IPS-NIHi7 (cell line): ENCODE measurements around the gene SCRN1.

Experiments
- DNase-seq: peaks from one replicate; pipeline ENCODE4 v3.0.0; 2012; ENCODE audit warnings: mixed read lengths; ENCODE audit errors: extremely low spot score

Gene SCRN1

DNA sequence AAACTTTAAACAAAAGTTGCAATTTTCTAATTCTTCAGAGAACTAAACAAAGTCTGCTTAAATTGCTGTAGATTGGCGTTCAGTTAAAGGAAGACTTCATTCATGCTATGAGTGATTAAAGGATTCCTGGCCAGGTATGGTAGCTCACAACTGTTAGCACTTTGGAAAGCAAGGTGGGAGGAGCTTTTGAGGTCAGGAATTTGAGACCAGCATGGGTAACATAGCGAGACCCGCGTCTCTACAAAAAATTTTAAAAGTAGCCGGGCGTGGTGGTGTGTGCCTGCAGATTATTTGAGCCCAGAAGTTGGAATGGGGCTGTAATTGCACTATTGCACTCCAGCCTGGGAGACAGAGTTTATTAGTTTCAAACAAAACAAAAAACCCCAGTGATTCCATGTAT is 13.5 kb upstream of the SCRN1 start:
- DNase-seq = no peak

- no peak for DNase-seq
These were observed 12.4 kb upstream of the SCRN1 start for GRCh38 chr7:30001998-30002397.

GRCh38 chr7:29998489-29998888 is 8.9 kb upstream of the SCRN1 start:
- no peak for DNase-seq

- no peak for DNase-seq
These were observed 6.7 kb upstream of the SCRN1 start for GRCh38 chr7:29996321-29996720.

- DNase-seq = no peak
These were observed 6.1 kb upstream of the SCRN1 start for GRCh38 chr7:29995652-29996051.

- DNase-seq = no peak
These were observed 3.5 kb upstream of the SCRN1 start for GRCh38 chr7:29993140-29993539.

- no peak for DNase-seq
These were observed 2.3 kb upstream of the SCRN1 start for GRCh38 chr7:29991937-29992336.

- no peak for DNase-seq
These were observed 1.3 kb upstream of the SCRN1 start for GRCh38 chr7:29990931-29991330.

- DNase-seq = peak; percentile 59
These were observed 961 bp downstream of the SCRN1 start for GRCh38 chr7:29988424-29989256.

DNA sequence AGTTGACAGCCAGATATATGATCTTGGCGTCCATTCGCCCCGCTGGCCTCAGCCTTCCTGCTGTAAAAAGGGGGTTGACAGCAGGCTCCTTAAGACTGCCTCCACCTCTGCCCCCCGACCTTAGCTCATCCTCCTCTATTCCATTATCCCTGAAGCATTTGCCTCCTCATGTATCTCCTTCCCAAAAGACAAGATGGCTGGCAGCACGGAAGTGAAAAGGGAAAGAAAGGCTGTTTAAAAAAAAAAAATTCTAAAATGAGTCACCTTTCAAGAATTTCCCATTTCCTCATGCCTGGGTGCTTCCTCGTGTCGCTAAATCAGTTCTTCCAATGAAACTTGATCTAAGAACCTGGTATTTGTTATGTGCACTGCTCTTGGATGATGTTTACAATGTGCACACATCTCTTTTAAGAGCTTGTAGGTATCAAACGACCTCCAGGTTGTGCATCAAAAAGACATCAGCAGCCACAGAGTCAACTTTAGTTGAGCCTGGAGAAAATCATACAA is 1.7 kb downstream of the SCRN1 start:
- DNase-seq = peak; percentile 35

DNA sequence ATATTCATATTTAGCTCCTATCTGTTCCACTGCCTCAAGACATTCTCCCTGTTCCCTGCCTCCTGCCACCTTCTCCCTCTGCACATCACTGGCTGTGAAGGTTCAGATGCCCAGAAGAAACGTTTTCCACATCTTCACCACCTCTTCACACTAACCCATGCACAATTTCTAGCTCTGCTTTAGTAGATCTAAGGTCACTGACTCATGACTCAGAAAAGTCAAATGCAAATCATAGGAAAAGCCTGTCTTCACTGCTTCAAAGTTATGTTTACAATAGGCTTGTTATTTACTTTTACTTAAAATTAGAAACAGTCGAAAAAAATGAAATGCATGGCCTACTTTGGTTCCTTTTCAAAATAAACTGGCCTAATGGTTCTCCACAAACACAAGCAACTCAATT is 2.5 kb downstream of the SCRN1 start:
- no peak for DNase-seq

DNA sequence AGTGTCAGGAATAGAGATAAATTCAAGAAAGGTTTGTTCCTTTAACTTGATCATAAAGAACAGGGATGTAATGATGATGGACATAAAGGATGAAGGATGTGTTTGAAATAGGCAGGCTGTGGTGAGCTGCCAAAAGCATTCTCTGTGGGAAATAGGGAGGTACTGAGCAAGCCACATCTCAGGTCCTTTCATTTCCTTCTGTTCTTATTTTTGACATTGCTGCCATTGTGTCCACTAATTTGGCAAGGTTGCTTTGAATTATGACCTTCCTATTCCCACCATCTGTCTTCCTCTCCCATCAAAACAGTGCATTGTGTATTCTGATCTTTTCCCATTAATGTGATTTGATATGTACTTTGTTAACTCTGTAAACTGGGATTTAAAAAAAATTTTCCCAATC is 9.4 kb downstream of the SCRN1 start:
- no peak for DNase-seq

DNA sequence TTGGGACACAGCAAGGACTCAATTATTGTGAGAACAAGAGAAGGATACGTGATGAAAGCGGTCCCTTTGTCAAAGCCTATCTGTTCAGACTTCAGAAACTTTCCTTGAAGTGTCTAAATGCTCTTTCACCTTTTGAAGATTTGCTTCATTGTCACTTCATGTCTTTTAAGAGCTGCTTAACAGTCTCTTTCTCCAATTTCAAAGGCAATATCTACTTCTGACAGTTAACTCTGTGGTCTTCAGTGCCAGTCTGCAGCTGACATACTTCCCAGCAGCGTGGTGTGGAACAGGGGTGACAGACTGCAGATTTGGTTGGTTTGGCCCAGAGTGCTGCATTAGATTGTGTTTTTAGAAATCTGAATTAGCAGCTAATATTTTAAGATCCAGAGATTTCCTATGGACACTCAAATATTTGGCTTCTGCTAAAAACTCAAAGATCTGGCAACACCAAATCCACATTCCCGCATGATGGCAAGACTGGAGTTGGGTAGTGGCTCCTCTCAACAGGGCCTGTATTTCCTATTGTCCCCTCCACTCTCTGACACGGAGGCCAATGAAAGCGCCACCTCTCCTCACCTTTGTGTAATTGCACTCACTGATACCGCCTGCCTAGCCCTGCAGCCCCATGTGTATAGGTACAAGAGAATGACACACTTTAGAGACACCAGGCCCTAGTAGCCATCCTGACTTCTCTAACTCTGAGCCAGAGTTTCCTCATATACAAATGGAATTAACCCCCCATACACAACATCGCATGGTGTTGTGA is 11.5 kb downstream of the SCRN1 start:
- peak; percentile 78 for DNase-seq

DNA sequence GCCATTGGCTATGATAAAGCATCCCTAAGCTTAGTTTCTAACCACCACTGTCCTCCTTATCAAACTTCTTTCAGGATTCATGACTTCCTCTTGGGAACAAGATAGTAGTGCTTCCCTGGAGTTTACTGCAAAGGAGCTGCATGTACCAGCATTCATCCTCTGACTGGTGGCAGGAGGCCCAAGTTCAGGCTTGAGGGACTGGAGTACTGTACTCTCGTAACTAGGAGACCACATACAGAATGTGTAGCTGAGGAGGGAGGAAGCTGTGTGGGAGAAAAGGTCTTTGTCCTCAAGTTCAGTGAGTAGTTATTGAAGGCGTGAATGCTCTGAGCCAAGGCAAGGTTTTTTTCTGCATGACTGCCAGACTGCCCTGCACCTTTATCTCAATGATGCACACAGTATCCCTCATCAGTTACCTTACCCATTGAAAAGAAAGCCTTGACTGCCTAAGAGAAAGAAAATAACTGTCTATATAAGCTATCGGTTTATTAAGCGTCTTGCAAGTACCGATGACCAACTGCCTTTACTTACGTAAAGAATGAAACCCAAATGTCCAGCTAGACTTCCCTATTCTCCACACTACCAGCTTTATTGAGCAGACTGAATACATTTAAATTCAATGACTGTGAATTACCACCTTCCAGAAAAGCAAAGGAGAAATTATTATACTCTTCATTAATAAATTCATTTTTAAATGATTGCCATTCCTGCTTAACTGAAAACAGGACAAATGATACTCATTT is 12.8 kb downstream of the SCRN1 start:
- no peak for DNase-seq

GRCh38 chr7:29976266-29976665 is 13.3 kb downstream of the SCRN1 start:
- DNase-seq = no peak

DNA sequence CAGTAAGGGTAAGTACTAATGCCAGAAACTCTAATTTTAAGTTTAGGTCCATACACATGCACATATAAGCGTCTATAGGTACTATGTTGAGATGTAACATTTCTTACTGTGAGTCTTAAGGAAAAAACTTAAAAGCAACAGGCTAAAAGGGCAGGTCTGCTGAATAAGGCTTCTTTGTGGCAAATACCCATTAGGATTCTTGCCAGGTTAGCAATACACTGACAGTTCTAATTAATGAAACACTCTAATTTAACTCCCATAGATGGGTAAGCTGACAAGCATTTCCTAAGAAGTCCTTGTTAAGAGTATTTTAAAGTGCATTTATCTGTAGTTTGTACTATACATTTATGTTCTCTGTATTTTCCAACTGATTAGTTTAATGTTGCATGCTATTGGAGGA is 14.0 kb downstream of the SCRN1 start:
- no peak for DNase-seq

GRCh38 chr7:29974286-29974685 is 15.3 kb downstream of the SCRN1 start:
- DNase-seq = no peak

DNA sequence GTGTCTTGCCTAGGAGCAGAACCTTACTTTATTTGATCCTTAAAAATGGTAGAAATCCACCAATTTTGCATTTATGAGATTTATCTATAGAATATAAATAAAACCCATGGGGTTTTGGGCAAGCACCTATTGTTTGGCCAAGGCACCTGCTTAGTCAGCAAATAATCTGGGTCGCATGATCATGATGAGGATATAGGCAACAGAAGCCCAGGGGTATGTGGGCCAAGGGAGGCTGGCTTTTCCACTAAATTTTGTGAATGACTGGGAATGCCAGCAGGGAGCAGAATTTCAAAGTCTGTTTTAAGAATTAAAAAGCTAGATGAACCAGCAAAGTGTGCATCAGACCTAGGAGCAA is 17.3 kb downstream of the SCRN1 start:
- DNase-seq = no peak

DNA sequence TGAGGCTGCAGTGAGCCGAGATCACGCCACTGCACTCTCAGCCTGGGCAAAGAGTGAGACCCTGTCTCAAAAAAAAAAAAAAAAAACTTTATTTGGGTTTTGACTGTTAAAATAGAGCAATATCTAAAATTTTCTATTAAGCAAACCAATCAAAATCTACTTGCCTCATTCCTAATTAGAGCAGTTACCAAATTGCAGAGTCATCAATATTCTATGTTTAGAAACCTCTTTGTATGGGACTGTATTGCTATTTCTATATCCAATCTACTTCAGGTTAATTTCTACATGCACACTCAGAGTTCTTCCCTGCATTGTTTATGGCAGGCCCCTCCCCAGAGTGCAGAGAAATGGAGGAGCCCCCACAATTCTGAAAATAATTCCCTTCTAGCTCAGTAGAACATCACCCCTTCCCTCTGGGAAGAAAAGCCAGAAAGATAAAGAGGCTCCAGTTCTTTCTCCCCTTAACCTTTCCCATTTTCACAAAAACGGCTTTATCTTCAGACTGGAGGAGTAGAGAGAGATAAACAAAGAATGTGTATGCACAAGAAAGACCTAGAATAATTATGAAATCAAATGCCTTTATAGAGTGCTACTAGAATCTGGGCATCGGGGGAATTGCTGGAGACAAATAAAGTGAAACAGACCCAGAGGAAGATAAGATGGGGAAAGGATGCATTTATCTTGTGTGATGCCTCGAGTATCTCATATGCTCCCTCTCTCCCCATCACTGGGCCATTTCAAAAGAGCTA is 17.9 kb downstream of the SCRN1 start:
- DNase-seq = no peak

- no peak for DNase-seq
These were observed 19.4 kb downstream of the SCRN1 start for GRCh38 chr7:29970158-29970557.

GRCh38 chr7:29969738-29970137 is 19.9 kb downstream of the SCRN1 start:
- DNase-seq = no peak
